ENCODE results near the gene CLEC4D. TPM values are rescaled to one million over a fixed set of nuclear protein-coding genes. Genes with fewer than 3 reads are reported as not detected.

Gene CLEC4D
- total and polyA plus RNA-seq, 2 of the 8 experiments (the other 6 are each of a cell fraction or from before 2014, with no cell fraction given) = 0.14 TPM; not detected in 1

- Histone ChIP-seq H3K4me2 (ENCODE audit: insufficient read depth in 1 of 2, low read depth in 2 of 2, low read length in 2 of 2) (no peak overlapping the region), H3K14ac (ENCODE audit: insufficient read length) (no peak overlapping the region), H3K79me2 (ENCODE audit: control insufficient read depth in 1 of 2, insufficient read depth in 2 of 2, low read length in 2 of 2) (no peaks in the 10 kb centered on the region), H3K4me1 (replicated peaks in 1 of 4; ENCODE audit: control insufficient read depth in 3 of 4, insufficient read depth in 4 of 4, low read length in 3 of 4) (peaks cover 0 to 6% (median 1%) of the 10 kb centered on the region in 4 experiments; a peak in 1 of 7 replicates), H2BK120ac (replicated peaks; ENCODE audit: low read depth, low read length) (no peak overlapping the region), H3K23ac (ENCODE audit: insufficient read length) (no peak overlapping the region), H2BK20ac (ENCODE audit: low read length) (no peak overlapping the region), H3K9me3 (ENCODE audit: insufficient read depth in 2 of 2, low read depth in 1 of 2, low read length in 1 of 2) (no peaks in the 10 kb centered on the region), H4K91ac (replicated peaks; ENCODE audit: insufficient read length, low read length) (no peak overlapping the region), H2BK15ac (ENCODE audit: low read length) (no peak overlapping the region), H2BK12ac (ENCODE audit: low read depth, low read length) (no peak overlapping the region), H3K27me3 (replicated peaks in 1 of 4; ENCODE audit: control insufficient read depth in 3 of 4, extremely low read depth in 1 of 4, insufficient read depth in 3 of 4, low read length in 3 of 4) (no peaks in the 10 kb centered on the region), H3K18ac (ENCODE audit: extremely low read depth, low read length) (no peak overlapping the region), H3K23me2 (ENCODE audit: low read depth, low read length) (no peaks in the 10 kb centered on the region), H4K8ac (ENCODE audit: extremely low read depth, insufficient read depth, low read length) (no peak overlapping the region), H3K9ac (replicated peaks in 1 of 4; ENCODE audit: extremely low read depth in 1 of 4, low read depth in 3 of 4, low read length in 3 of 4) (no peak overlapping the region), H4K20me1 (replicated peaks in 1 of 2; ENCODE audit: control insufficient read depth in 1 of 2, insufficient read depth in 2 of 2, low read length in 2 of 2) (no peaks in the 10 kb centered on the region), H3K36me3 (ENCODE audit: control insufficient read depth in 2 of 4, insufficient read depth in 4 of 4, low read length in 3 of 4) (no peaks in the 10 kb centered on the region), H3K79me1 (ENCODE audit: low read depth, low read length) (no peaks in the 10 kb centered on the region), H2AFZ (ENCODE audit: low read length) (no peak overlapping the region), H3K4ac (replicated peaks; ENCODE audit: insufficient read length, low read depth, low read length) (no peak overlapping the region), H2BK5ac (ENCODE audit: low read depth, low read length) (no peak overlapping the region), H4K5ac (ENCODE audit: insufficient read length, low read depth, low read length) (no peak overlapping the region), H3K27ac (ENCODE audit: low read depth, low read length) (no peak overlapping the region), H3K4me3 (ENCODE audit: extremely low read depth in 1 of 4, insufficient read depth in 2 of 4, low read depth in 3 of 4, low read length in 4 of 4) (no peak overlapping the region), H3K56ac (replicated peaks; ENCODE audit: insufficient read length, low read depth, low read length) (no peak overlapping the region), H2AK5ac (ENCODE audit: low read depth, low read length) (no peak overlapping the region)
- no peak for DNase-seq (ENCODE audit: low read depth in 1 of 2, low spot score in 2 of 2)
- FAIRE-seq = no peak
- CTCF ChIA-PET (ENCODE audit: partially characterized antibody) = no interaction called here
- POLR2A ChIA-PET (ENCODE audit: partially characterized antibody) = no interaction called here
- TF ChIP-seq CBX8 (IDR thresholded peaks at IDR 0.05; ENCODE audit: borderline replicate concordance, low read depth, low read length) (no peak), SRF (IDR thresholded peaks at IDR 0.05; ENCODE audit: low read depth, low read length) (no peak), TAF1 (IDR thresholded peaks at IDR 0.05; ENCODE audit: low read depth, low read length) (no peak), CHD2 (IDR thresholded peaks at IDR 0.05; ENCODE audit: low read length) (no peak), PHF8 (conservative IDR thresholded peaks at IDR 0.05; ENCODE audit: low read depth, low read length) (no peak), NANOG (IDR thresholded peaks at IDR 0.05; ENCODE audit: insufficient read depth, low read depth, low read length, poor library complexity, severe bottlenecking) (no peak), FOSL1 (IDR thresholded peaks at IDR 0.05; ENCODE audit: insufficient read depth, low read depth, low read length) (no peak)
- TF ChIP-seq, protein P1, sequence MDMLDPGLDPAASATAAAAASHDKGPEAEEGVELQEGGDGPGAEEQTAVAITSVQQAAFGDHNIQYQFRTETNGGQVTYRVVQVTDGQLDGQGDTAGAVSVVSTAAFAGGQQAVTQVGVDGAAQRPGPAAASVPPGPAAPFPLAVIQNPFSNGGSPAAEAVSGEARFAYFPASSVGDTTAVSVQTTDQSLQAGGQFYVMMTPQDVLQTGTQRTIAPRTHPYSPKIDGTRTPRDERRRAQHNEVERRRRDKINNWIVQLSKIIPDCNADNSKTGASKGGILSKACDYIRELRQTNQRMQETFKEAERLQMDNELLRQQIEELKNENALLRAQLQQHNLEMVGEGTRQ (IDR thresholded peaks at IDR 0.05; ENCODE audit: low read length) = no peak
- 2% methylated on average over 2 of the region's 2 CpGs; no CpG with 5 or more reads in 1 of the 2 experiments for WGBS, 2 experiments (ENCODE audit: extremely low coverage in 1 of 2, insufficient coverage in 1 of 2, insufficient read length in 1 of 2, insufficient replicate concordance in 2 of 2, low coverage in 1 of 2, low lambda C conversion rate in 2 of 2, missing lambda C conversion rate in 1 of 2)
Observed at GRCh38 chr12:8465301-8465996, 47.9 kb upstream of the CLEC4D start.

Measured in H1 (cell line).